ENCODE data around the gene GADD45B. TPM values are rescaled to one million over a fixed set of nuclear protein-coding genes. Genes with fewer than 3 reads are reported as not detected.

The GADD45B gene
- total RNA-seq, 1 experiment from 2014 or later = 24.7 TPM

GRCh38 chr19:2474232-2475017, 1.5 kb upstream of the GADD45B start:
- ChIA-PET CTCF (interaction anchor here (0.6 kb wide), 1 partner anchor 50 kb away, joined by 5 read pairs; no protein-coding TSS in a partner anchor), POLR2A (ENCODE audit: unreplicated experiment) (no interaction called here)
- TF ChIP-seq EZH2 (IDR thresholded peaks at IDR 0.05; ENCODE audit: low read depth) = no peak
- TF ChIP-seq CTCF (conservative IDR thresholded peaks at IDR 0.05) = peak; percentile 82
- peak overlapping the region; percentile 45; the same call in 1 of the 2 replicates for H3K27ac ChIP-seq
- H3K27me3 ChIP-seq (ENCODE audit: insufficient read depth, low read depth) = no peaks in the 10 kb centered on the region
- no peak overlapping the region for H2AFZ ChIP-seq
- peak; percentile 64 to 86 for DNase-seq
- H3F3A ChIP-seq (ENCODE audit: insufficient read depth, low read depth) = peaks cover 24% of the 10 kb centered on the region; the same call in 1 of the 2 replicates
- peaks cover 11% of the 10 kb centered on the region; the same call in 1 of the 2 replicates for H4K20me1 ChIP-seq (ENCODE audit: insufficient read depth)
- no TSS peak for BruUV-seq (replicated peaks)
- H3K4me2 ChIP-seq = peak overlapping the region; percentile 90
- intact Hi-C loops (cut with micrococcal nuclease; ENCODE audit: unreplicated experiment) = loop anchor here (1.0 kb wide), 3 partner anchors 105 to 163 kb away; no protein-coding TSS in a partner anchor
- no peaks in the 10 kb centered on the region for H3K9me2 ChIP-seq (ENCODE audit: insufficient read depth)
- H3K4me3 ChIP-seq = peak overlapping the region; percentile 77; the same call in 1 of the 2 replicates
- H3K9me3 ChIP-seq (ENCODE audit: insufficient read depth, low read depth) = no peaks in the 10 kb centered on the region
- H3K4me1 ChIP-seq (replicated peaks; ENCODE audit: insufficient read depth) = peaks cover 11% of the 10 kb centered on the region
- no peaks in the 10 kb centered on the region for H3K36me3 ChIP-seq (ENCODE audit: low read depth)
- H3K79me2 ChIP-seq (ENCODE audit: low read depth) = peaks cover 26% of the 10 kb centered on the region

GRCh38 chr19:2475018-2475701, 767 bp upstream of the GADD45B start:
- Histone ChIP-seq H3K9me3 (ENCODE audit: insufficient read depth, low read depth) (no peaks in the 10 kb centered on the region), H2AFZ (no peak overlapping the region), H3K4me1 (replicated peaks; ENCODE audit: insufficient read depth) (peaks cover 11% of the 10 kb centered on the region), H3K9me2 (ENCODE audit: insufficient read depth) (no peaks in the 10 kb centered on the region), H3K36me3 (ENCODE audit: low read depth) (no peaks in the 10 kb centered on the region), H3F3A (ENCODE audit: insufficient read depth, low read depth) (peaks cover 22% of the 10 kb centered on the region; the same call in 1 of the 2 replicates), H3K4me3 (peak overlapping the region; percentile 77; the same call in 1 of the 2 replicates), H3K79me2 (ENCODE audit: low read depth) (peaks cover 26% of the 10 kb centered on the region), H3K27me3 (ENCODE audit: insufficient read depth, low read depth) (no peaks in the 10 kb centered on the region), H3K4me2 (peak overlapping the region; percentile 90), H3K27ac (peak overlapping the region; percentile 45; the same call in 1 of the 2 replicates), H4K20me1 (ENCODE audit: insufficient read depth) (peaks cover 11% of the 10 kb centered on the region; the same call in 1 of the 2 replicates)
- intact Hi-C loops (cut with micrococcal nuclease; ENCODE audit: unreplicated experiment) = loop anchor here (1.0 kb wide), 1 partner anchor 104 kb away; no protein-coding TSS in a partner anchor
- peak in 1 of 2 experiments; percentile 57 for DNase-seq
- ChIA-PET CTCF (interaction anchor here (1.2 kb wide), 1 partner anchor 104 kb away, joined by 8 read pairs; no protein-coding TSS in a partner anchor), POLR2A (ENCODE audit: unreplicated experiment) (interaction anchor here (0.5 to 3.6 kb wide), 16 partner anchors 14 to 571 kb away, joined by 3 to 33 read pairs (median 5); no protein-coding TSS in a partner anchor)
- no TSS peak for BruUV-seq (replicated peaks)
- no peak for TF ChIP-seq EZH2 (IDR thresholded peaks at IDR 0.05; ENCODE audit: low read depth)

- no peaks in the 10 kb centered on the region for H3K9me2 ChIP-seq (ENCODE audit: insufficient read depth)
- peak overlapping the region; percentile 92 for H3K27ac ChIP-seq
- H4K20me1 ChIP-seq (ENCODE audit: insufficient read depth) = peaks cover 11% of the 10 kb centered on the region; the same call in 1 of the 2 replicates
- peak overlapping the region; percentile 89 for H3K4me2 ChIP-seq
- peaks cover 26% of the 10 kb centered on the region for H3K79me2 ChIP-seq (ENCODE audit: low read depth)
- intact Hi-C loops (cut with micrococcal nuclease; ENCODE audit: unreplicated experiment) = loop anchor here (1.0 to 2.0 kb wide), 3 partner anchors 14 to 64 kb away; no protein-coding TSS in a partner anchor
- TSS peak; percentile 95 for BruUV-seq (replicated peaks)
- H3K4me3 ChIP-seq = peak overlapping the region; percentile 77
- TF ChIP-seq CTCF (conservative IDR thresholded peaks at IDR 0.05) (no peak), EZH2 (IDR thresholded peaks at IDR 0.05; ENCODE audit: low read depth) (no peak)
- POLR2A ChIA-PET (ENCODE audit: unreplicated experiment) = interaction anchor here (0.6 to 3.6 kb wide), 13 partner anchors 19 to 1310 kb away, joined by 3 to 33 read pairs (median 7); no protein-coding TSS in a partner anchor
- H3F3A ChIP-seq (ENCODE audit: insufficient read depth, low read depth) = peaks cover 22% of the 10 kb centered on the region; the same call in 1 of the 2 replicates
- H3K4me1 ChIP-seq (replicated peaks; ENCODE audit: insufficient read depth) = peaks cover 11% of the 10 kb centered on the region
- CTCF ChIA-PET = interaction anchor here (0.6 to 1.2 kb wide), 3 partner anchors 49 to 546 kb away, joined by 3 to 8 read pairs (median 6); no protein-coding TSS in a partner anchor
- no peaks in the 10 kb centered on the region for H3K9me3 ChIP-seq (ENCODE audit: insufficient read depth, low read depth)
- no peaks in the 10 kb centered on the region for H3K27me3 ChIP-seq (ENCODE audit: insufficient read depth, low read depth)
- DNase-seq = peak; percentile 26 to 48
- no peak overlapping the region for H2AFZ ChIP-seq
- no peaks in the 10 kb centered on the region for H3K36me3 ChIP-seq (ENCODE audit: low read depth)
Observed at GRCh38 chr19:2476451-2477140, 669 bp downstream of the GADD45B start.
